A673 (cell line): ENCODE measurements around the gene CHCHD3. TPM values are rescaled to one million over a fixed set of nuclear protein-coding genes. Genes with fewer than 3 reads are reported as not detected.

ENCODE experiments used
- BruUV-seq: library from RNA; stranded (reverse); fragments of 400-500 nt; replicated peaks from 2 replicates; lab custom pipeline; 2021; lab: Mats Ljungman, UMichigan
- CTCF ChIA-PET: fragments of 300-600 bp; sonication (Branson Sonifier 250); formaldehyde crosslinking; loops from one replicate; lab custom pipeline; 2022; ENCODE audit warnings: antibody characterized with exemption; lab: Charles Lee
- POLR2A ChIA-PET: fragments of 300-600 bp; sonication (Branson Sonifier 250); formaldehyde crosslinking; loops from one replicate; lab custom pipeline; 2022; ENCODE audit warnings: antibody characterized with exemption; ENCODE audit not compliant: low non-redundant PET; lab: Charles Lee
- DNase-seq: peaks from one replicate; pipeline ENCODE4 v3.0.0-alpha.2; 2015; ENCODE audit warnings: low spot score
- H3K27ac ChIP-seq: fragments of 200-600 bp; sonication (generic); 2 replicates; pipeline ENCODE4 v1.5.1; 2016; ENCODE audit warnings: mixed run types, low read depth, mild to moderate bottlenecking, mixed read lengths, antibody characterized with exemption, low read length; ENCODE audit not compliant: poor library complexity, severe bottlenecking
- H3K27me3 ChIP-seq: fragments of 200-600 bp; sonication (generic); replicated peaks from 2 replicates; pipeline ENCODE4 v1.6.1; 2017; ENCODE audit warnings: mixed run types, low read depth, mild to moderate bottlenecking, mixed read lengths, antibody characterized with exemption, low read length; ENCODE audit not compliant: insufficient read depth, poor library complexity
- H3K36me3 ChIP-seq: fragments of 200-600 bp; sonication (generic); 2 replicates; pipeline ENCODE4 v1.6.1; 2016; ENCODE audit warnings: mixed run types, mild to moderate bottlenecking, mixed read lengths, antibody characterized with exemption, low read length; ENCODE audit not compliant: insufficient read depth, poor library complexity, severe bottlenecking
- H3K4me1 ChIP-seq: fragments of 200-600 bp; sonication (generic); 2 replicates; pipeline ENCODE4 v1.6.1; 2017; ENCODE audit warnings: mixed run types, mild to moderate bottlenecking, mixed read lengths, antibody characterized with exemption, low read length; ENCODE audit not compliant: insufficient read depth, poor library complexity, severe bottlenecking
- H3K4me3 ChIP-seq: fragments of 200-600 bp; sonication (generic); 2 replicates; pipeline ENCODE4 v1.5.1; 2016; ENCODE audit warnings: low read depth, mixed run types, mild to moderate bottlenecking, mixed read lengths, low read length; ENCODE audit not compliant: poor library complexity, severe bottlenecking
- H3K9me3 ChIP-seq: fragments of 200-600 bp; sonication (generic); 2 replicates; pipeline ENCODE4 v1.6.1; 2016; ENCODE audit warnings: mixed run types, low read depth, mild to moderate bottlenecking, mixed read lengths, antibody characterized with exemption, low read length; ENCODE audit not compliant: poor library complexity, severe bottlenecking
- EZH2 ChIP-seq: fragments of 200-600 bp; sonication (generic); IDR thresholded peaks from 2 replicates; pipeline ENCODE4 v1.6.1; 2017; ENCODE audit warnings: borderline replicate concordance, low read depth, mild to moderate bottlenecking, mixed read lengths, antibody characterized with exemption, low read length; ENCODE audit not compliant: poor library complexity, severe bottlenecking
- intact Hi-C: fragments of 100-400 bp; cut with micrococcal nuclease; formaldehyde crosslinking; loops from one replicate; pipeline ENCODE4 v1.10.0; 2022; ENCODE audit not compliant: unreplicated experiment
- total RNA-seq: library from RNA; stranded (reverse); gene quantifications from 2 replicates; pipeline ENCODE4 v1.2.3, GENCODE V29; 2021
- TF ChIP-seq, protein P1 (sequence below): fragments of 300-800, 200-600 bp; sonication (generic); conservative IDR thresholded peaks from 2 replicates; pipeline ENCODE4 v1.5.1; 2017; ENCODE audit warnings: low read depth, mild to moderate bottlenecking, antibody characterized with exemption, low read length, moderate library complexity, mixed read lengths

CHCHD3 gene
- total RNA-seq, 1 experiment from 2014 or later, result 128 TPM

- ChIA-PET POLR2A (no interaction called here), CTCF (no interaction called here)
- Histone ChIP-seq H3K4me3 (no peak overlapping the region), H3K4me1 (peaks cover 7% of the 10 kb centered on the region), H3K36me3 (peaks cover 4% of the 10 kb centered on the region), H3K27ac (no peak overlapping the region), H3K27me3 (no peaks in the 10 kb centered on the region), H3K9me3 (no peaks in the 10 kb centered on the region)
- TF ChIP-seq, protein P1, sequence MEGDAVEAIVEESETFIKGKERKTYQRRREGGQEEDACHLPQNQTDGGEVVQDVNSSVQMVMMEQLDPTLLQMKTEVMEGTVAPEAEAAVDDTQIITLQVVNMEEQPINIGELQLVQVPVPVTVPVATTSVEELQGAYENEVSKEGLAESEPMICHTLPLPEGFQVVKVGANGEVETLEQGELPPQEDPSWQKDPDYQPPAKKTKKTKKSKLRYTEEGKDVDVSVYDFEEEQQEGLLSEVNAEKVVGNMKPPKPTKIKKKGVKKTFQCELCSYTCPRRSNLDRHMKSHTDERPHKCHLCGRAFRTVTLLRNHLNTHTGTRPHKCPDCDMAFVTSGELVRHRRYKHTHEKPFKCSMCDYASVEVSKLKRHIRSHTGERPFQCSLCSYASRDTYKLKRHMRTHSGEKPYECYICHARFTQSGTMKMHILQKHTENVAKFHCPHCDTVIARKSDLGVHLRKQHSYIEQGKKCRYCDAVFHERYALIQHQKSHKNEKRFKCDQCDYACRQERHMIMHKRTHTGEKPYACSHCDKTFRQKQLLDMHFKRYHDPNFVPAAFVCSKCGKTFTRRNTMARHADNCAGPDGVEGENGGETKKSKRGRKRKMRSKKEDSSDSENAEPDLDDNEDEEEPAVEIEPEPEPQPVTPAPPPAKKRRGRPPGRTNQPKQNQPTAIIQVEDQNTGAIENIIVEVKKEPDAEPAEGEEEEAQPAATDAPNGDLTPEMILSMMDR, result no peak
- no TSS peak for BruUV-seq
- DNase-seq, result no peak
- intact Hi-C loops, result no loop called here
These were observed 142.4 kb downstream of the CHCHD3 start for GRCh38 chr7:132939495-132939894.

- Histone ChIP-seq H3K27ac (no peak overlapping the region), H3K4me1 (peaks cover 21% of the 10 kb centered on the region), H3K4me3 (no peak overlapping the region), H3K27me3 (no peaks in the 10 kb centered on the region), H3K36me3 (peaks cover 4% of the 10 kb centered on the region), H3K9me3 (no peaks in the 10 kb centered on the region)
- CTCF ChIA-PET, result no interaction called here
- BruUV-seq, result no TSS peak
- no peak for DNase-seq
- POLR2A ChIA-PET, result no interaction called here
- no peak for TF ChIP-seq EZH2
- TF ChIP-seq, protein P1, result no peak
- intact Hi-C loops, result no loop called here
These were observed 144.6 kb downstream of the CHCHD3 start for GRCh38 chr7:132937286-132937685.

- H3K4me1 ChIP-seq, result peaks cover 21% of the 10 kb centered on the region
- no TSS peak for BruUV-seq
- CTCF ChIA-PET, result no interaction called here
- TF ChIP-seq, protein P1, result no peak
- no peak overlapping the region for H3K27ac ChIP-seq
- no peaks in the 10 kb centered on the region for H3K27me3 ChIP-seq
- no peak for DNase-seq
- H3K9me3 ChIP-seq, result no peaks in the 10 kb centered on the region
- no peak overlapping the region for H3K4me3 ChIP-seq
- intact Hi-C loops, result no loop called here
- H3K36me3 ChIP-seq, result peaks cover 4% of the 10 kb centered on the region
- POLR2A ChIA-PET, result no interaction called here
These were observed 146.3 kb downstream of the CHCHD3 start for GRCh38 chr7:132935608-132936007.
